Astrocyte (in vitro differentiated cells and primary cell): Measurements from ENCODE around the gene SLC12A2. TPM values are rescaled to one million over a fixed set of nuclear protein-coding genes. Genes with fewer than 3 reads are reported as not detected.

Source experiments
- DNase-seq: peaks from one replicate; pipeline ENCODE4 v3.0.0-alpha.2; 2010; ENCODE audit warnings: low read depth
- FAIRE-seq: peaks from 2 replicates; lab custom pipeline; 2011; peaks lifted over from hg19 to GRCh38; lab: Jason Lieb, UNC
- H2AFZ ChIP-seq: 2 replicates; pipeline ENCODE4 v1.6.0; 2012; ENCODE audit warnings: low read depth, low read length, inconsistent platforms
- H3K27ac ChIP-seq: 2 replicates; pipeline ENCODE4 v1.5.1; 2011; ENCODE audit warnings: low read depth, low read length, inconsistent platforms
- H3K27me3 ChIP-seq: 2 replicates; pipeline ENCODE4 v1.6.0; 2011; ENCODE audit warnings: low read length, inconsistent platforms; ENCODE audit not compliant: insufficient read depth
- H3K36me3 ChIP-seq: 2 replicates; pipeline ENCODE4 v1.5.1; 2011; ENCODE audit warnings: low read length, inconsistent platforms; ENCODE audit not compliant: insufficient read depth
- H3K4me1 ChIP-seq: 2 replicates; pipeline ENCODE4 v1.5.1; 2011; ENCODE audit warnings: low read length, inconsistent platforms; ENCODE audit not compliant: insufficient read depth
- H3K4me2 ChIP-seq: 2 replicates; pipeline ENCODE4 v1.6.0; 2012; ENCODE audit warnings: low read length, inconsistent platforms
- H3K4me3 ChIP-seq: 2 replicates; pipeline ENCODE4 v1.5.1; 2011; ENCODE audit warnings: low read depth, mild to moderate bottlenecking, low read length, inconsistent platforms; ENCODE audit not compliant: insufficient read depth
- H3K79me2 ChIP-seq: 2 replicates; pipeline ENCODE4 v1.6.0; 2012; ENCODE audit warnings: mild to moderate bottlenecking, low read length, inconsistent platforms; ENCODE audit not compliant: insufficient read depth
- H3K9ac ChIP-seq: 2 replicates; pipeline ENCODE4 v1.6.0; 2012; ENCODE audit warnings: mild to moderate bottlenecking, low read length, inconsistent platforms
- H3K9me3 ChIP-seq: 2 replicates; pipeline ENCODE4 v1.5.1; 2012; ENCODE audit warnings: low read depth, mild to moderate bottlenecking, low read length, inconsistent platforms; ENCODE audit not compliant: insufficient read depth
- H4K20me1 ChIP-seq: 2 replicates; pipeline ENCODE4 v1.6.0; 2012; ENCODE audit warnings: low read length, inconsistent platforms; ENCODE audit not compliant: insufficient read depth
- H3K27ac Mint-ChIP-seq: one replicate; pipeline ENCODE4 v1.8.0; 2021; ENCODE audit warnings: mild to moderate bottlenecking, mixed read lengths; ENCODE audit not compliant: unreplicated experiment
- H3K27me3 Mint-ChIP-seq: one replicate; pipeline ENCODE4 v1.8.0; 2021; ENCODE audit warnings: low read depth, mixed read lengths; ENCODE audit not compliant: unreplicated experiment
- H3K36me3 Mint-ChIP-seq: one replicate; pipeline ENCODE4 v1.8.0; 2021; ENCODE audit warnings: low read depth, mixed read lengths; ENCODE audit not compliant: unreplicated experiment
- H3K4me1 Mint-ChIP-seq: one replicate; pipeline ENCODE4 v1.8.0; 2021; ENCODE audit warnings: low read depth, mixed read lengths; ENCODE audit not compliant: unreplicated experiment
- H3K4me3 Mint-ChIP-seq: one replicate; pipeline ENCODE4 v1.8.0; 2021; ENCODE audit warnings: mild to moderate bottlenecking, moderate library complexity, mixed read lengths; ENCODE audit not compliant: unreplicated experiment
- H3K9me3 Mint-ChIP-seq: one replicate; pipeline ENCODE4 v1.8.0; 2021; ENCODE audit warnings: mild to moderate bottlenecking, mixed read lengths; ENCODE audit not compliant: unreplicated experiment
- EZH2 ChIP-seq: IDR thresholded peaks from 2 replicates; pipeline ENCODE4 v1.6.1; 2012; ENCODE audit warnings: mild to moderate bottlenecking, low read length, inconsistent platforms; ENCODE audit not compliant: insufficient read depth
- total RNA-seq: library from RNA; stranded (reverse); gene quantifications from 2 replicates; pipeline ENCODE4 v1.2.1, GENCODE V29; 2021
- TF ChIP-seq, protein P1 (sequence below): IDR thresholded peaks from 2 replicates; pipeline ENCODE4 v1.5.1; 2011; ENCODE audit warnings: low read depth, mild to moderate bottlenecking, inconsistent platforms, low read length, moderate library complexity; ENCODE audit not compliant: insufficient read depth

The SLC12A2 gene
- total RNA-seq, 1 donor from 2014 or later = 20.3 TPM

DNA sequence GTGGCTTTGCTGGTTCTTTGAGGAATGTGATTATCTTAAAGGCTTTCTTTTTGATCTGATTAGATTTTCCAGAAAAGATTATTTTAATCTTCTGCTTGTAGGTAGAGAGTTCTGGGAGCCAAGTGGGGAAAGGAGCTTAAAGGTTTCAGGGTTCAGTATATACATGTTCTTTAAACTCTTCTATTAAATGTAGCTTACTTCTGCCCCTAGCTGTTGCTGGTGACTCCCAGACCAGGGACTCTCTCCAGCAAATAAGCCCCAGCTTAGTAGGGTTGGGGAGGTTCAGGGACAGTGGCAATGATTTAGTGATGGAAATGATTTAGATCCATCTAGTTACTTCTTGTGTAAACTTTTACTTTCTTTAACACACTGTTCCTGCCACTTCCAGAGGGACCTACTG is 72.2 kb downstream of the SLC12A2 start:
- no peaks in the 10 kb centered on the region for H3K79me2 ChIP-seq
- H3K4me1 ChIP-seq = no peaks in the 10 kb centered on the region
- H2AFZ ChIP-seq = no peak overlapping the region
- peaks cover 3% of the 10 kb centered on the region for H3K36me3 ChIP-seq
- no peak overlapping the region for H3K4me2 ChIP-seq
- DNase-seq (no peak), FAIRE-seq (no peak)
- TF ChIP-seq, protein P1, sequence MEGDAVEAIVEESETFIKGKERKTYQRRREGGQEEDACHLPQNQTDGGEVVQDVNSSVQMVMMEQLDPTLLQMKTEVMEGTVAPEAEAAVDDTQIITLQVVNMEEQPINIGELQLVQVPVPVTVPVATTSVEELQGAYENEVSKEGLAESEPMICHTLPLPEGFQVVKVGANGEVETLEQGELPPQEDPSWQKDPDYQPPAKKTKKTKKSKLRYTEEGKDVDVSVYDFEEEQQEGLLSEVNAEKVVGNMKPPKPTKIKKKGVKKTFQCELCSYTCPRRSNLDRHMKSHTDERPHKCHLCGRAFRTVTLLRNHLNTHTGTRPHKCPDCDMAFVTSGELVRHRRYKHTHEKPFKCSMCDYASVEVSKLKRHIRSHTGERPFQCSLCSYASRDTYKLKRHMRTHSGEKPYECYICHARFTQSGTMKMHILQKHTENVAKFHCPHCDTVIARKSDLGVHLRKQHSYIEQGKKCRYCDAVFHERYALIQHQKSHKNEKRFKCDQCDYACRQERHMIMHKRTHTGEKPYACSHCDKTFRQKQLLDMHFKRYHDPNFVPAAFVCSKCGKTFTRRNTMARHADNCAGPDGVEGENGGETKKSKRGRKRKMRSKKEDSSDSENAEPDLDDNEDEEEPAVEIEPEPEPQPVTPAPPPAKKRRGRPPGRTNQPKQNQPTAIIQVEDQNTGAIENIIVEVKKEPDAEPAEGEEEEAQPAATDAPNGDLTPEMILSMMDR = no peak
- no peak for TF ChIP-seq EZH2
- Mint-ChIP-seq H3K27me3 (no peaks in the 10 kb centered on the region), H3K27ac (no peak overlapping the region), H3K4me3 (no peak overlapping the region), H3K36me3 (peaks cover 15% of the 10 kb centered on the region), H3K4me1 (peaks cover 2% of the 10 kb centered on the region), H3K9me3 (no peaks in the 10 kb centered on the region)
- no peaks in the 10 kb centered on the region for H4K20me1 ChIP-seq
- no peak overlapping the region for H3K9ac ChIP-seq
- H3K9me3 ChIP-seq = peaks cover 3% of the 10 kb centered on the region
- no peak overlapping the region for H3K27ac ChIP-seq
- H3K27me3 ChIP-seq = no peaks in the 10 kb centered on the region
- H3K4me3 ChIP-seq = no peak overlapping the region

DNA sequence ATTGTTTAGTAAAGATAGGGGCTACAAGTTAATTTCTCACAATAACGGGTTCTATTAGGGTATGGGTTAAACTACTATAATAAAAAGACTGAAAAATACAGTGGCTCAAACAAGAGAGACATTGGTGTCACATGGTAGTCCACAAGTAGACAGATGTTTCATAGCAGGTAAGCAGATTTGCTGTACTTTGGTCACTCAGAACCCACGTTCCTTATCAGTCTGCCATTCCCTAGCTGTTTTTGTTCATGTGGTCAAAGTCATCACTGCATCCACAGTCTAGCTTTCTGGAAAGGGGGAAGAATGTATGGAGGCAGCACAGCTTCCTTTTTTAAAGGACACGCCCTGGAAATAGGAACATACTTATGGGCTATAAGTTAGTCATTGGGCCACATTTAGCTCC is 73.0 kb downstream of the SLC12A2 start:
- Histone ChIP-seq H3K4me1 (no peaks in the 10 kb centered on the region), H4K20me1 (no peaks in the 10 kb centered on the region), H2AFZ (no peak overlapping the region), H3K4me2 (no peak overlapping the region), H3K27ac (no peak overlapping the region), H3K27me3 (no peaks in the 10 kb centered on the region), H3K36me3 (peaks cover 3% of the 10 kb centered on the region), H3K9me3 (peaks cover 3% of the 10 kb centered on the region), H3K9ac (no peak overlapping the region), H3K4me3 (no peak overlapping the region), H3K79me2 (no peaks in the 10 kb centered on the region)
- Mint-ChIP-seq H3K4me1 (peaks cover 2% of the 10 kb centered on the region), H3K4me3 (no peak overlapping the region), H3K27ac (no peak overlapping the region), H3K9me3 (no peaks in the 10 kb centered on the region), H3K36me3 (peaks cover 15% of the 10 kb centered on the region), H3K27me3 (no peaks in the 10 kb centered on the region)
- TF ChIP-seq EZH2 = no peak
- TF ChIP-seq, protein P1 = no peak
- no peak for FAIRE-seq
- no peak for DNase-seq

DNA sequence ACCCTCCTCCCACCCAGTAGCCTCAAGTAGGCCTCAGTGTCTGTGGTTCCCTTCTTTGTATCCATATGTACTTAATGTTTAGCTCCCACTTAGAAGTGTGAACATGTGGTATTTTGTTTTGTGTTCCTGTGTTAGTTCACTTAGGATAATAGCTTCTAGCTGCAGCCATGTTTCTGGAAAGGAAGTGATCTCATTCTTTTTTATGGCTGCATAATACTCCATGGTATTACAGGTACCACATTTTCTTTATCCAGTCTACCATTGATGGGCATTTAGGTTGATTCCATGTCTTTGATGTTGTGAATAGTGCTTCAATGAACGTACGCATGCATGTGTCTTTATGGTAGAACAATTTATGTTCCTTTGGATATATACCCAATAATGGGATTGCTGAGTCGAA is 74.8 kb downstream of the SLC12A2 start:
- H3K27ac Mint-ChIP-seq = no peak overlapping the region
- DNase-seq (no peak), FAIRE-seq (no peak)
- peaks cover 2% of the 10 kb centered on the region for H3K4me1 Mint-ChIP-seq
- no peaks in the 10 kb centered on the region for H3K27me3 Mint-ChIP-seq
- Histone ChIP-seq H3K36me3 (peaks cover 12% of the 10 kb centered on the region), H3K27me3 (no peaks in the 10 kb centered on the region), H3K4me3 (no peak overlapping the region), H3K4me1 (no peaks in the 10 kb centered on the region), H2AFZ (no peak overlapping the region), H3K9me3 (peaks cover 3% of the 10 kb centered on the region), H3K4me2 (no peak overlapping the region), H3K27ac (no peak overlapping the region), H3K9ac (no peak overlapping the region), H3K79me2 (no peaks in the 10 kb centered on the region), H4K20me1 (no peaks in the 10 kb centered on the region)
- TF ChIP-seq, protein P1 = no peak
- no peak for TF ChIP-seq EZH2
- no peaks in the 10 kb centered on the region for H3K9me3 Mint-ChIP-seq
- peaks cover 17% of the 10 kb centered on the region for H3K36me3 Mint-ChIP-seq
- no peak overlapping the region for H3K4me3 Mint-ChIP-seq
